HG03442 (cell line): ENCODE measurements around the gene YDJC.
"Not testable (repeated sequence)": the region's sequence is repeated elsewhere in the genome, so short reads cannot be mapped to it uniquely, and the experiment has no call there.

ENCODE experiments used
- ATAC-seq: cut with Tn5 transposase; IDR thresholded peaks from one replicate; pipeline ENCODE4 v1.9.1; 2021; ENCODE audit warnings: mild to moderate bottlenecking, moderate library complexity; ENCODE audit not compliant: unreplicated experiment

Gene YDJC

GRCh38 chr22:21652010-21652546 is 22.3 kb upstream of the YDJC start:
- peak; percentile 73 for ATAC-seq

- peak; percentile 27 for ATAC-seq
These were observed 21.7 kb upstream of the YDJC start for GRCh38 chr22:21651521-21652009.

- no peak for ATAC-seq
These were observed 21.1 kb upstream of the YDJC start for GRCh38 chr22:21650823-21651520.

- ATAC-seq = no peak
These were observed 20.5 kb upstream of the YDJC start for GRCh38 chr22:21650280-21650679.

GRCh38 chr22:21646608-21647590 is 17.1 kb upstream of the YDJC start:
- no peak for ATAC-seq

GRCh38 chr22:21645513-21645912 is 15.7 kb upstream of the YDJC start:
- ATAC-seq = not testable (repeated sequence)

GRCh38 chr22:21643533-21644357 is 13.9 kb upstream of the YDJC start:
- no peak for ATAC-seq

- ATAC-seq = no peak
These were observed 13.0 kb upstream of the YDJC start for GRCh38 chr22:21642584-21643448.

- peak; percentile 93 for ATAC-seq
These were observed 12.2 kb upstream of the YDJC start, which contains the start of gene SDF2L1 for GRCh38 chr22:21641789-21642583. TSS of gene SDF2L1 (plus strand) at chr22:21642302. CDS start at chr22:21642337, 35 bp downstream.

GRCh38 chr22:21641417-21641788 is 11.6 kb upstream of the YDJC start:
- ATAC-seq = no peak

- ATAC-seq = no peak
These were observed 11.0 kb upstream of the YDJC start for GRCh38 chr22:21640810-21641209.

GRCh38 chr22:21639359-21639758 is 9.5 kb upstream of the YDJC start:
- ATAC-seq = no peak

- not testable (repeated sequence) for ATAC-seq
These were observed 7.6 kb upstream of the YDJC start for GRCh38 chr22:21637450-21637849.

GRCh38 chr22:21636629-21637218 is 6.9 kb upstream of the YDJC start:
- no peak for ATAC-seq

- ATAC-seq = no peak
These were observed 6.1 kb upstream of the YDJC start for GRCh38 chr22:21635771-21636510.

- no peak for ATAC-seq
These were observed 5.0 kb upstream of the YDJC start for GRCh38 chr22:21634844-21635243.

GRCh38 chr22:21634081-21634480 is 4.3 kb upstream of the YDJC start:
- ATAC-seq = no peak

GRCh38 chr22:21633481-21633880 is 3.7 kb upstream of the YDJC start:
- ATAC-seq = no peak
